Thyroid gland (tissue), 4 donors: Measurements from ENCODE around the gene PRRX1.

Experiments used
- POLR2A ChIP-seq, 2 donors: fragments of 450-650 bp; IDR thresholded peaks; one replicate each; pipeline ENCODE4 v1.6.1; 2017; ENCODE audit warnings: antibody characterized with exemption in 2 of 2, mild to moderate bottlenecking in 2 of 2, moderate library complexity in 1 of 2
- TF ChIP-seq, protein P1 (sequence below), 6 experiments: fragments of 200-600 bp in 3 of 6; fragments of 450-650 bp in 3 of 6; sonication (generic) in 3 of 6; IDR thresholded peaks; one replicate each; pipeline ENCODE4 v1.5.1; 2016 to 2019; ENCODE audit warnings: antibody characterized with exemption in 6 of 6, mild to moderate bottlenecking in 2 of 6, inconsistent platforms in 1 of 6, moderate library complexity in 1 of 6

- TF ChIP-seq, protein P1, sequence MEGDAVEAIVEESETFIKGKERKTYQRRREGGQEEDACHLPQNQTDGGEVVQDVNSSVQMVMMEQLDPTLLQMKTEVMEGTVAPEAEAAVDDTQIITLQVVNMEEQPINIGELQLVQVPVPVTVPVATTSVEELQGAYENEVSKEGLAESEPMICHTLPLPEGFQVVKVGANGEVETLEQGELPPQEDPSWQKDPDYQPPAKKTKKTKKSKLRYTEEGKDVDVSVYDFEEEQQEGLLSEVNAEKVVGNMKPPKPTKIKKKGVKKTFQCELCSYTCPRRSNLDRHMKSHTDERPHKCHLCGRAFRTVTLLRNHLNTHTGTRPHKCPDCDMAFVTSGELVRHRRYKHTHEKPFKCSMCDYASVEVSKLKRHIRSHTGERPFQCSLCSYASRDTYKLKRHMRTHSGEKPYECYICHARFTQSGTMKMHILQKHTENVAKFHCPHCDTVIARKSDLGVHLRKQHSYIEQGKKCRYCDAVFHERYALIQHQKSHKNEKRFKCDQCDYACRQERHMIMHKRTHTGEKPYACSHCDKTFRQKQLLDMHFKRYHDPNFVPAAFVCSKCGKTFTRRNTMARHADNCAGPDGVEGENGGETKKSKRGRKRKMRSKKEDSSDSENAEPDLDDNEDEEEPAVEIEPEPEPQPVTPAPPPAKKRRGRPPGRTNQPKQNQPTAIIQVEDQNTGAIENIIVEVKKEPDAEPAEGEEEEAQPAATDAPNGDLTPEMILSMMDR (IDR thresholded peaks at IDR 0.05) = no peak
- no peak for TF ChIP-seq POLR2A (IDR thresholded peaks at IDR 0.05)
Observed at GRCh38 chr1:170669586-170670530, 5.9 kb downstream of the PRRX1 start.
